GM23248 (cell line): ENCODE results near the gene POLR2I.

Source experiments
- EZH2 ChIP-seq: fragments of 200-600 bp; sonication (generic); IDR thresholded peaks from 2 replicates; pipeline ENCODE4 v1.6.1; 2018; ENCODE audit warnings: antibody characterized with exemption, mild to moderate bottlenecking; ENCODE audit not compliant: insufficient read depth, poor library complexity, severe bottlenecking
- EZH2phosphoT487 ChIP-seq: fragments of 200-600 bp; sonication (generic); IDR thresholded peaks from 2 replicates; pipeline ENCODE4 v1.6.1; 2018; ENCODE audit warnings: antibody characterized with exemption, moderate library complexity, mild to moderate bottlenecking, low read depth; ENCODE audit not compliant: insufficient read depth

DNA sequence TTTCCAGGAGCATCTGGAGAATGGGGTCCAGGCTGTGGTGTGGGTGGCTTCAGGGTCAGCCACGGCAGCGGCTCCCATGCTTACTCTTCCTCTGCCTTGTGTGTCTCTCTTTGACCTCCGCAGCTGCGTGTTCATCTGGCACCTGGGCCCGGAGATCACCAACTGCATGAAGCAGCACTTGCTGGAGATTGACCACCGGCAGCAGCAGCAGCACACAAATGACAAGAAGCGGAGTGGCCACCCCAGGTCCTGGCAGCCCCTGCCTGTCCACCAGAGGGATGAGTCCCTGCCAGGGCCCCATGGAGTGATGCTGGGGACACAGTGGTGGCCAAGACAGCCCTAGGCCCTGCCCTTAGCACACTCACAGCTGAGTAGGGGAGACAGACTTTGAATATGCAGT lies 22.1 kb downstream of the POLR2I start:
- TF ChIP-seq EZH2 (no peak), EZH2phosphoT487 (no peak)
